ENCODE data around the gene PFKFB3.

The PFKFB3 gene

DNA sequence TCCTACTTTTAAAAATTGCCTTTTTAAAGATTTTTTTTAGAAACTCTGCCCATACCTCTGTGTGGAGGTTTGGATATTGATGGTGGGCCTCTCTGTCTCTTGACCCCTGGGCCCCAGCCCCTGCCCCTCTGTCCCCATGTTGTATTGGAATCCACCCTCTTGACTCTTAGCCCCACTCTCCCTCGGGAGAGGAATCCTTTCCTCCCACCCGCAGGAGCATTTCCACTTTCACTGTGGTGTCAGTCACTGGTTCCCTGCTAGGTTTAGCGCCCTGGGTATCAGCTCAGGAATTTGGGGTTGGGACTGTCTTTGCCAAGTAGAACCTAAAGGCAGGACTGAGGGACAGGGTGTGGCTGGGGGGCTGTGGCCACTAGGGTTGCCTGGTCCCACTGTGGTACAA is 10.1 kb downstream of the PFKFB3 start:
- H3K27ac Mint-ChIP-seq = no peak overlapping the region
- no peaks in the 10 kb centered on the region for H3K27me3 Mint-ChIP-seq
- ATAC-seq (replicated peaks) (no peak), DNase-seq (no peak)
- peaks cover 4 to 28% of the 10 kb centered on the region in 2 donors for H3K4me1 Mint-ChIP-seq (ENCODE audit: low read depth in 2 of 2)
- peaks cover 66% of the 10 kb centered on the region for H3K36me3 Mint-ChIP-seq (ENCODE audit: insufficient read depth)
- H3K4me3 Mint-ChIP-seq = no peak overlapping the region
- H3K9me3 Mint-ChIP-seq = no peaks in the 10 kb centered on the region

GRCh38 chr10:6213257-6213905 is 10.6 kb downstream of the PFKFB3 start:
- H3K36me3 Mint-ChIP-seq (ENCODE audit: insufficient read depth) = peaks cover 67% of the 10 kb centered on the region
- no peaks in the 10 kb centered on the region for H3K9me3 Mint-ChIP-seq
- peaks cover 3 to 28% of the 10 kb centered on the region in 2 donors for H3K4me1 Mint-ChIP-seq (ENCODE audit: low read depth in 2 of 2)
- ATAC-seq (replicated peaks) = no peak
- DNase-seq = no peak
- no peaks in the 10 kb centered on the region for H3K27me3 Mint-ChIP-seq
- no peak overlapping the region for H3K4me3 Mint-ChIP-seq
- H3K27ac Mint-ChIP-seq = peak overlapping the region in 1 of 2 donors; percentile 78

DNA sequence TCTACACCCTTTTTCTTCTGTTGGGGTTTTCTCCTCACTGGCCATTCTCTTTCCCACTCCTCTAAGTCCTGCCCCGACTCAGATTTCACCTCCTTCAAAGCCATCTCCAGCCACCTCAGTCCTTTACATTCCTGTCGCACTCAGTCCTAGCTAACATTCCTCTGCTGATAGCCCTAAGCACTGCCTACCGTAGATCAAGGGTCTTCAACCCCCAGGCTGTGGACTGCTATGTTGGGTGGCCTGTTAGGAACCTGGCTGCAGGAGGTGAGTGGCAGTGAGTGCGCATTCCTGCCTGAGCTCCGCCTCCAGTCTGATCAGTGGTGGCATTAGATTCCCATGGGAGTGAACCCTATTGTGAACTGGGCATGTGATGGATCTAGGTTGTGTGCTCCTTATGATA is 11.2 kb downstream of the PFKFB3 start:
- Mint-ChIP-seq H3K27ac (peak overlapping the region in 1 of 2 donors; percentile 78), H3K36me3 (ENCODE audit: insufficient read depth) (peaks cover 71% of the 10 kb centered on the region), H3K27me3 (no peaks in the 10 kb centered on the region), H3K4me1 (ENCODE audit: low read depth in 2 of 2) (peaks cover 3 to 26% of the 10 kb centered on the region in 2 donors), H3K4me3 (no peak overlapping the region), H3K9me3 (no peaks in the 10 kb centered on the region)
- ATAC-seq (replicated peaks) (no peak), DNase-seq (no peak)

DNA sequence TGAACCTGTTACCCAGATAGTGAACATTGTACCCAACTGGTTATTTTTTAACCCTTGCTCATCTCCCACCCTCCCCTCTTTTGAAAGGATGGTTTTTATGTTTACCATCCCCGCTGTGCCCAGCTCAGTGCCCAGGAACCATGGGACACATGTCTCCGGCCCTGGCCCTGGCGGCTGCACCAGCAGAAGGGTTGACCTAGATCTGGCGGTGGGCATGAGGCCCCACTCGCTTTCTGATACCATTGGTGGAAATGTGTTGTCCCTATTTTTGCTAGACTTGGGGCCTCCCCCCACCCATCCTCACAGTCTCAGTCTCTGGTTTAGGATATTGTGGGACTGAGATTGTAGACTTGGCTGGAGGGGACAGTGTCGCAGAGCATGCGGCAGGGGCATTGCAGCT is 11.9 kb downstream of the PFKFB3 start:
- no peaks in the 10 kb centered on the region for H3K9me3 Mint-ChIP-seq
- peaks cover 3 to 23% of the 10 kb centered on the region in 2 donors for H3K4me1 Mint-ChIP-seq (ENCODE audit: low read depth in 2 of 2)
- peaks cover 74% of the 10 kb centered on the region for H3K36me3 Mint-ChIP-seq (ENCODE audit: insufficient read depth)
- DNase-seq (no peak), ATAC-seq (replicated peaks) (no peak)
- no peak overlapping the region for H3K4me3 Mint-ChIP-seq
- H3K27me3 Mint-ChIP-seq = no peaks in the 10 kb centered on the region
- no peak overlapping the region for H3K27ac Mint-ChIP-seq

- ATAC-seq (replicated peaks) (no peak), DNase-seq (no peak)
- Mint-ChIP-seq H3K4me3 (no peak overlapping the region), H3K36me3 (ENCODE audit: insufficient read depth) (peaks cover 80% of the 10 kb centered on the region), H3K27ac (peak overlapping the region in 1 of 2 donors; percentile 35), H3K4me1 (ENCODE audit: low read depth in 2 of 2) (peaks cover 3 to 23% of the 10 kb centered on the region in 2 donors), H3K27me3 (no peaks in the 10 kb centered on the region), H3K9me3 (no peaks in the 10 kb centered on the region)
Measured at GRCh38 chr10:6215241-6215640, 12.5 kb downstream of the PFKFB3 start.

DNA sequence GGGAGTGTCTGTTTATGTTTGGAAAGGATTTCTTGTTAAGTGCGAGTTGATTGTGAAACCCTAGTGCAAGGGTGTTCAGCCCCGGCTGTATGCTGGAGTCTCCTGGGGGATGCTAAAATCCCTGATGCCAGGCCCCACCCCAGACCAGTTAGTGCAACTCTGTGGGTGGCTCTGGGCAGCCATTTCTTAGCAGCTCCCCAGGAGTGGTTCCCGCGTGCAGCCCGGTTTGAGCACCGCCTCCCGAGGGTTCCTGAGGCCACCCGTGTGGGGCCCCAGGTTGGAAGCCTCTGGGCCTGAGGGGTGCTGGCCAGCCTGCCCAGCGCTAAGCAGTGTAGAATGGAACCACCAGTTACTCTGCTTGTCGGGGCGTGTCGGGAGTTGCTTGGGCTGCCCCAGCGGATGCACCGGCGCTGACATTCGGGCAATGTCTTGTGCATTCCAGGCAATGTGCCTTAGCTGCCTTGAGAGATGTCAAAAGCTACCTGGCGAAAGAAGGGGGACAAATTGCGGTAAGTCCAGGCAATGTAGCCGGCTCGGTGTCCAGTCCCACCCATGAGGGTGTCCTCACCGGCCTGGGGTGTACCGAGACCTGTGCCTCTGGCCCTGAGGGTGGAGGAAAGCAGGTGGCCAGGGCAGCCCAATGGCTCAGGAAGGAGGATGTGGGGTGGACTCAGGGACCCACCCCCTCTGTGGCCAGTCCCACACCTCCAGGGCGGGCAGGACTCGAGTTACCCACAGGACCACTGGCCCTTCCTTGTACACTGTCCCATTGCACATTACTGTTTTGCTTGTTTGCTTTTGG is 13.2 kb downstream of the PFKFB3 start:
- no peaks in the 10 kb centered on the region for H3K9me3 Mint-ChIP-seq
- peak overlapping the region in 1 of 2 donors; percentile 84 for H3K27ac Mint-ChIP-seq
- no peaks in the 10 kb centered on the region for H3K27me3 Mint-ChIP-seq
- ATAC-seq (replicated peaks) = no peak
- peaks cover 3 to 23% of the 10 kb centered on the region in 2 donors for H3K4me1 Mint-ChIP-seq (ENCODE audit: low read depth in 2 of 2)
- peaks cover 87% of the 10 kb centered on the region for H3K36me3 Mint-ChIP-seq (ENCODE audit: insufficient read depth)
- DNase-seq = no peak
- H3K4me3 Mint-ChIP-seq = no peak overlapping the region

DNA sequence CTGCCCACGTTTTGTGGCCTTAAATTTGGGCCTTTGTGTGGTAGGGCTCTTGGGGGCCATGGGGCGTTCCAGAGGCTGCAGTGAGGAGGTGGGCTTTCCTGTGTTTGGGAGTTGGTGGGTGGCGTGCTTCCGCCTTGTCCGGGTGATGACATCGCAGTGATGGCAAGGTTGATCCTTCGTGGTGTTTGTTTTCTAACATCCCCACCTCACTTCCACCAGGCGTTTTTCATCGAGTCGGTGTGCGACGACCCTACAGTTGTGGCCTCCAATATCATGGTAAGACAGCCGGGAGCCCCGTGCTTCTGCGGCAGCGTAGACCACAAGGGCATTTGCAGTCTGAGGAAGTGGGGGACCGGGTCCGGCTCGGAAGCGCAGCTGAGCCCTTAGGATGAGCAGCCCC is 14.2 kb downstream of the PFKFB3 start:
- peaks cover 92% of the 10 kb centered on the region for H3K36me3 Mint-ChIP-seq (ENCODE audit: insufficient read depth)
- no peaks in the 10 kb centered on the region for H3K27me3 Mint-ChIP-seq
- H3K9me3 Mint-ChIP-seq = no peaks in the 10 kb centered on the region
- peak overlapping the region in 1 of 2 donors; percentile 84 for H3K27ac Mint-ChIP-seq
- H3K4me3 Mint-ChIP-seq = peak overlapping the region in 1 of 2 donors; percentile 9
- ATAC-seq (replicated peaks) (no peak), DNase-seq (no peak)
- peaks cover 0 to 18% of the 10 kb centered on the region in 2 donors for H3K4me1 Mint-ChIP-seq (ENCODE audit: low read depth in 2 of 2)

GRCh38 chr10:6217611-6218010 is 14.9 kb downstream of the PFKFB3 start:
- H3K27me3 Mint-ChIP-seq = no peaks in the 10 kb centered on the region
- H3K9me3 Mint-ChIP-seq = no peaks in the 10 kb centered on the region
- peaks cover 0 to 17% of the 10 kb centered on the region in 2 donors for H3K4me1 Mint-ChIP-seq (ENCODE audit: low read depth in 2 of 2)
- ATAC-seq (replicated peaks) (no peak), DNase-seq (no peak)
- no peak overlapping the region for H3K4me3 Mint-ChIP-seq
- H3K36me3 Mint-ChIP-seq (ENCODE audit: insufficient read depth) = peaks cover 92% of the 10 kb centered on the region
- peak overlapping the region in 1 of 2 donors; percentile 84 for H3K27ac Mint-ChIP-seq

DNA sequence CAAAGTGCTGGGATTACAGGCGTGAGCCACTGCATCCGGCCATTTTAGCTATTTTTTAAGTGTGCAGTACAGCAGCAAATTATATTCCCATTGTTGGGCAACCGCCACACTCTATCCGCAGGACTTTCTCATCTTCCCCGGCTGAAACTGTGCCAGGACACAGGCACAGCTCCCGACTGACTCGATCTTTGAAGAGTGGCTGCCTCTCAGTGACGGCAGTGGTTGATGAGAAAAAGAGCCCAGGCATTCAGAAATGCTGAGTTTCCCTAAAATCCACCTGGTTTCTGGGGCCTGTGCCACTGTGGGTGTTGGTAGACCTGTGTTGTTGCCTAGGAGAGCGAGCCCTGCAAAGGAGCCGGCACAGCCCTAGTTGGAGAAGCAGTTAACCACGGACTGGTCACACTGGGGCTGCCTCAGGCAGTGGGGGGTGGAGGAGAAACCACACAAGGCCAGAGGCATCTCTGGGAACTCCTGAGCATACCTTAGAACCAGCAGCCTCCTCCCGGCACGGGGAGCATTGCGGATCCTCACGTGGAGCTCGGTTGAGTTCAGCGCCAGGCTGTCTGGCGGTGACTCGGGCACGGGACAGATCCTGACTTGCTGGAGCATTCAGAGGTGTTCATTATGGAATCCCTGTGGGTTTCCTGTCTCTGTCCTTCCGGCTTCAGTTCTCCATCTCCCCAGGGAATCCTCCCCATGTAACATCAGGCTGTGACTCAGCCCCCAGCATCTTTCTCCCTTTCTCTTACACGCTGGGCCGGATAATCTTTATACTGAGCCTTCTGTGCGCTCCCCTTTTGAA is 16.2 kb downstream of the PFKFB3 start:
- Mint-ChIP-seq H3K27ac (peak overlapping the region in 1 of 2 donors; percentile 46), H3K36me3 (ENCODE audit: insufficient read depth) (peaks cover 92% of the 10 kb centered on the region), H3K27me3 (no peaks in the 10 kb centered on the region), H3K4me3 (no peak overlapping the region), H3K9me3 (no peaks in the 10 kb centered on the region), H3K4me1 (ENCODE audit: low read depth in 2 of 2) (peaks cover 0 to 11% of the 10 kb centered on the region in 2 donors)
- DNase-seq (no peak), ATAC-seq (replicated peaks) (no peak)

DNA sequence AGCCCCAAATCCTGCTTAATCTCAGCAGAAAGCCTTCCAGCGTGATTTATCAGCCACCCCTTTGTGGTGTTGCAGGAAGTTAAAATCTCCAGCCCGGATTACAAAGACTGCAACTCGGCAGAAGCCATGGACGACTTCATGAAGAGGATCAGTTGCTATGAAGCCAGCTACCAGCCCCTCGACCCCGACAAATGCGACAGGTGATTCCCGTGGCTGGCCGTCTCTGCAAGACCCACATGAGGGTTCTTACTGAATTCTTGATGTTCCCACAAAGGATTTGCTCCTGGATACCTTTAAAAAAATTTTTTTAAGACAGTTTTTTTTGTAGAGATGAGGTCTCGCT is 16.7 kb downstream of the PFKFB3 start:
- Mint-ChIP-seq H3K27me3 (no peaks in the 10 kb centered on the region), H3K4me1 (ENCODE audit: low read depth in 2 of 2) (peaks cover 0 to 9% of the 10 kb centered on the region in 2 donors), H3K9me3 (no peaks in the 10 kb centered on the region), H3K27ac (no peak overlapping the region), H3K4me3 (no peak overlapping the region), H3K36me3 (ENCODE audit: insufficient read depth) (peaks cover 93% of the 10 kb centered on the region)
- no peak for DNase-seq
- no peak for ATAC-seq (replicated peaks)

GRCh38 chr10:6220418-6221191 is 17.9 kb downstream of the PFKFB3 start:
- Mint-ChIP-seq H3K27ac (peak overlapping the region in 1 of 2 donors; percentile 72), H3K4me3 (peak overlapping the region in 1 of 2 donors; percentile 36), H3K36me3 (ENCODE audit: insufficient read depth) (peaks cover 95% of the 10 kb centered on the region), H3K4me1 (ENCODE audit: low read depth in 2 of 2) (peaks cover 0 to 9% of the 10 kb centered on the region in 2 donors), H3K9me3 (no peaks in the 10 kb centered on the region), H3K27me3 (no peaks in the 10 kb centered on the region)
- DNase-seq (no peak), ATAC-seq (replicated peaks) (no peak)

DNA sequence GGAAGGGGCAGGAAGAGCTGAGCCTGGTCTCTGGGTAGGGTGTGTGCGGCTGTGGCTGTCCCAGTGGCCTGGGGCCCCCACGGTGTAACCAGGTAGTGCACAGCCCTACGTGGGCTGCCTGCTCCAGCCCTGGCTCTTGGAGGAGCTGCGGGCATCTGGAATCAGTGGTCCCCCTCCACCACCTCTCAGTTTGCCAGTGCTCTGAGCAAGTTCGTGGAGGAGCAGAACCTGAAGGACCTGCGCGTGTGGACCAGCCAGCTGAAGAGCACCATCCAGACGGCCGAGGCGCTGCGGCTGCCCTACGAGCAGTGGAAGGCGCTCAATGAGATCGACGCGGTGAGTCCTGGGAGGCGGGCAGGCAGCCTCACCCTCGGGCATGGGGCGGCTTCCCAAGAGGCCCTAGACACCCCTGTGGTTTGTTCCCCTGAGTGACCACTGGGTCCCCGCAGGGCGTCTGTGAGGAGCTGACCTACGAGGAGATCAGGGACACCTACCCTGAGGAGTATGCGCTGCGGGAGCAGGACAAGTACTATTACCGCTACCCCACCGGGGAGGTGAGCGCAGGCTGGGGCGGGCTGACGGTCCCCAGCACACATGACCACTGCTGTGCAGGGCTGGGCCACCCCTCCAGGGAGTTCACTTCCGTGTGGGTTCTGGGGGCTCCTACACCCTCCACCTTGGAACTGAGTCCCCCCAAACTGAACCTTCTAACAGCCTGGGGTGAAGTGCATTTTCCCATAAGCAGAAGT is 18.6 kb downstream of the PFKFB3 start:
- peak overlapping the region in 1 of 2 donors; percentile 36 for H3K4me3 Mint-ChIP-seq
- H3K9me3 Mint-ChIP-seq = no peaks in the 10 kb centered on the region
- H3K4me1 Mint-ChIP-seq (ENCODE audit: low read depth in 2 of 2) = peaks cover 0 to 8% of the 10 kb centered on the region in 2 donors
- H3K27ac Mint-ChIP-seq = peak overlapping the region in 1 of 2 donors; percentile 72
- DNase-seq = no peak
- no peak for ATAC-seq (replicated peaks)
- H3K36me3 Mint-ChIP-seq (ENCODE audit: insufficient read depth) = peaks cover 96% of the 10 kb centered on the region
- H3K27me3 Mint-ChIP-seq = no peaks in the 10 kb centered on the region
